Astrocyte (in vitro differentiated cells and primary cell): Measurements from ENCODE around the gene CRB3. TPM values are rescaled to one million over a fixed set of nuclear protein-coding genes. Genes with fewer than 3 reads are reported as not detected.
A peak's percentile ranks its signal among the peaks of the same experiment; 100 is the strongest.

Experiments
- DNase-seq: peaks from one replicate; pipeline ENCODE4 v3.0.0-alpha.2; 2010; ENCODE audit warnings: low read depth
- FAIRE-seq: peaks from 2 replicates; lab custom pipeline; 2011; peaks lifted over from hg19 to GRCh38; lab: Jason Lieb, UNC
- H2AFZ ChIP-seq: 2 replicates; pipeline ENCODE4 v1.6.0; 2012; ENCODE audit warnings: low read depth, low read length, inconsistent platforms
- H3K27ac ChIP-seq: 2 replicates; pipeline ENCODE4 v1.5.1; 2011; ENCODE audit warnings: low read depth, low read length, inconsistent platforms
- H3K27me3 ChIP-seq: 2 replicates; pipeline ENCODE4 v1.6.0; 2011; ENCODE audit warnings: low read length, inconsistent platforms; ENCODE audit not compliant: insufficient read depth
- H3K36me3 ChIP-seq: 2 replicates; pipeline ENCODE4 v1.5.1; 2011; ENCODE audit warnings: low read length, inconsistent platforms; ENCODE audit not compliant: insufficient read depth
- H3K4me1 ChIP-seq: 2 replicates; pipeline ENCODE4 v1.5.1; 2011; ENCODE audit warnings: low read length, inconsistent platforms; ENCODE audit not compliant: insufficient read depth
- H3K4me2 ChIP-seq: 2 replicates; pipeline ENCODE4 v1.6.0; 2012; ENCODE audit warnings: low read length, inconsistent platforms
- H3K4me3 ChIP-seq: 2 replicates; pipeline ENCODE4 v1.5.1; 2011; ENCODE audit warnings: low read depth, mild to moderate bottlenecking, low read length, inconsistent platforms; ENCODE audit not compliant: insufficient read depth
- H3K79me2 ChIP-seq: 2 replicates; pipeline ENCODE4 v1.6.0; 2012; ENCODE audit warnings: mild to moderate bottlenecking, low read length, inconsistent platforms; ENCODE audit not compliant: insufficient read depth
- H3K9ac ChIP-seq: 2 replicates; pipeline ENCODE4 v1.6.0; 2012; ENCODE audit warnings: mild to moderate bottlenecking, low read length, inconsistent platforms
- H3K9me3 ChIP-seq: 2 replicates; pipeline ENCODE4 v1.5.1; 2012; ENCODE audit warnings: low read depth, mild to moderate bottlenecking, low read length, inconsistent platforms; ENCODE audit not compliant: insufficient read depth
- H4K20me1 ChIP-seq: 2 replicates; pipeline ENCODE4 v1.6.0; 2012; ENCODE audit warnings: low read length, inconsistent platforms; ENCODE audit not compliant: insufficient read depth
- H3K27ac Mint-ChIP-seq: one replicate; pipeline ENCODE4 v1.8.0; 2021; ENCODE audit warnings: mild to moderate bottlenecking, mixed read lengths; ENCODE audit not compliant: unreplicated experiment
- H3K27me3 Mint-ChIP-seq: one replicate; pipeline ENCODE4 v1.8.0; 2021; ENCODE audit warnings: low read depth, mixed read lengths; ENCODE audit not compliant: unreplicated experiment
- H3K36me3 Mint-ChIP-seq: one replicate; pipeline ENCODE4 v1.8.0; 2021; ENCODE audit warnings: low read depth, mixed read lengths; ENCODE audit not compliant: unreplicated experiment
- H3K4me1 Mint-ChIP-seq: one replicate; pipeline ENCODE4 v1.8.0; 2021; ENCODE audit warnings: low read depth, mixed read lengths; ENCODE audit not compliant: unreplicated experiment
- H3K4me3 Mint-ChIP-seq: one replicate; pipeline ENCODE4 v1.8.0; 2021; ENCODE audit warnings: mild to moderate bottlenecking, moderate library complexity, mixed read lengths; ENCODE audit not compliant: unreplicated experiment
- H3K9me3 Mint-ChIP-seq: one replicate; pipeline ENCODE4 v1.8.0; 2021; ENCODE audit warnings: mild to moderate bottlenecking, mixed read lengths; ENCODE audit not compliant: unreplicated experiment
- CTCF ChIP-seq: IDR thresholded peaks from 2 replicates; pipeline ENCODE4 v1.5.1; 2011; ENCODE audit warnings: low read depth, mild to moderate bottlenecking, inconsistent platforms, low read length, moderate library complexity; ENCODE audit not compliant: insufficient read depth
- EZH2 ChIP-seq: IDR thresholded peaks from 2 replicates; pipeline ENCODE4 v1.6.1; 2012; ENCODE audit warnings: mild to moderate bottlenecking, low read length, inconsistent platforms; ENCODE audit not compliant: insufficient read depth
- total RNA-seq: library from RNA; stranded (reverse); gene quantifications from 2 replicates; pipeline ENCODE4 v1.2.1, GENCODE V29; 2021

The CRB3 gene
- total RNA-seq, 1 donor from 2014 or later: 1.6 TPM

GRCh38 chr19:6421075-6422014 lies 42.7 kb upstream of the CRB3 start:
- Mint-ChIP-seq H3K9me3 (peaks cover 3% of the 10 kb centered on the region), H3K27me3 (no peaks in the 10 kb centered on the region), H3K27ac (no peak overlapping the region), H3K4me3 (no peak overlapping the region), H3K36me3 (peaks cover 6% of the 10 kb centered on the region), H3K4me1 (peaks cover 10% of the 10 kb centered on the region)
- TF ChIP-seq EZH2 (no peak), CTCF (no peak)
- peaks cover 11% of the 10 kb centered on the region for H3K4me1 ChIP-seq
- H3K36me3 ChIP-seq: peaks cover 28% of the 10 kb centered on the region
- FAIRE-seq (no peak), DNase-seq (no peak)
- peaks cover 4% of the 10 kb centered on the region for H3K9me3 ChIP-seq
- peaks cover 65% of the 10 kb centered on the region for H3K79me2 ChIP-seq
- H3K27ac ChIP-seq: no peak overlapping the region
- no peak overlapping the region for H3K4me3 ChIP-seq
- H2AFZ ChIP-seq: no peak overlapping the region
- H3K4me2 ChIP-seq: no peak overlapping the region
- no peaks in the 10 kb centered on the region for H3K27me3 ChIP-seq
- peaks cover 70% of the 10 kb centered on the region for H4K20me1 ChIP-seq
- H3K9ac ChIP-seq: peak overlapping the region; percentile 97

GRCh38 chr19:6423499-6424194 lies 40.4 kb upstream of the CRB3 start:
- DNase-seq: peak; percentile 25

More at GRCh38 chr19:6423499-6424194, 40.4 kb upstream of the CRB3 start:
- no peaks in the 10 kb centered on the region for H3K27me3 ChIP-seq
- H3K9ac ChIP-seq: peak overlapping the region; percentile 97
- H4K20me1 ChIP-seq: peaks cover 55% of the 10 kb centered on the region
- TF ChIP-seq EZH2: no peak
- no peak for TF ChIP-seq CTCF
- H3K36me3 Mint-ChIP-seq: peaks cover 6% of the 10 kb centered on the region
- peaks cover 11% of the 10 kb centered on the region for H3K4me1 ChIP-seq
- H3K27me3 Mint-ChIP-seq: no peaks in the 10 kb centered on the region
- H3K9me3 Mint-ChIP-seq: peaks cover 3% of the 10 kb centered on the region
- H3K36me3 ChIP-seq: peaks cover 26% of the 10 kb centered on the region
- H3K27ac ChIP-seq: peak overlapping the region; percentile 51
- peak overlapping the region; percentile 95 for H3K4me3 Mint-ChIP-seq
- peaks cover 55% of the 10 kb centered on the region for H3K79me2 ChIP-seq
- peak overlapping the region; percentile 99 for H3K4me2 ChIP-seq
- H3K4me3 ChIP-seq: peak overlapping the region; percentile 94
- peak overlapping the region; percentile 90 for H3K27ac Mint-ChIP-seq
- peaks cover 4% of the 10 kb centered on the region for H3K9me3 ChIP-seq
- peaks cover 10% of the 10 kb centered on the region for H3K4me1 Mint-ChIP-seq
- peak overlapping the region; percentile 6 for H2AFZ ChIP-seq
- no peak for FAIRE-seq
